HEK293 (cell line): ENCODE results near the gene HOXB4.

Experiments
- CTCF ChIA-PET: fragments of 350-600 bp; formaldehyde crosslinking; extraction: SDS; loops from one replicate; lab custom pipeline; 2021; ENCODE audit warnings: antibody characterized with exemption; lab: Yijun Ruan, JAX
- POLR2A ChIA-PET: fragments of 300-600 bp; formaldehyde crosslinking; extraction: SDS; loops from one replicate; lab custom pipeline; 2020; ENCODE audit warnings: antibody characterized with exemption, inconsistent platforms; lab: Yijun Ruan, JAX
- H3K27ac ChIP-seq: fragments of 200-500 bp; sonication (Bioruptor generic); 2 replicates; pipeline ENCODE4 v1.5.1; 2014; ENCODE audit warnings: low read depth, low read length, control low read depth, inconsistent platforms; ENCODE audit errors: extremely low read depth
- H3K36me3 ChIP-seq, 2 experiments: fragments of 200-500 bp in 1 of 2; sonication (Bioruptor generic) in 1 of 2; 1 replicate in 1 of 2; 2 replicates in 1 of 2; pipeline ENCODE4 v1.5.1; 2014 to 2017; ENCODE audit warnings: inconsistent platforms in 2 of 2, low read length in 2 of 2; ENCODE audit not compliant: control insufficient read depth in 2 of 2, insufficient read depth in 1 of 2
- H3K4me1 ChIP-seq: fragments of 200-500 bp; sonication (Bioruptor generic); 2 replicates; pipeline ENCODE4 v1.5.1; 2014; ENCODE audit warnings: mild to moderate bottlenecking, low read length, inconsistent platforms; ENCODE audit not compliant: control insufficient read depth, insufficient read depth
- H3K4me3 ChIP-seq: 2 replicates; pipeline ENCODE4 v1.5.1; 2011; ENCODE audit warnings: low read depth, mild to moderate bottlenecking, control low read depth, low read length, moderate library complexity
- H3K9me3 ChIP-seq: fragments of 200-500 bp; sonication (Bioruptor generic); 2 replicates; pipeline ENCODE4 v1.5.1; 2014; ENCODE audit warnings: low read depth, low read length, inconsistent platforms; ENCODE audit not compliant: control insufficient read depth, insufficient read depth
- IKZF3 ChIP-seq: fragments of 450-650 bp; IDR thresholded peaks from 2 replicates; pipeline ENCODE4 v1.5.0; 2018; ENCODE audit warnings: missing biosample characterization, mild to moderate bottlenecking, missing genetic modification characterization, moderate library complexity
- KLF16 ChIP-seq: fragments of 450-650 bp; formaldehyde crosslinking; IDR thresholded peaks from 2 replicates; pipeline ENCODE4 v1.5.1; 2017; ENCODE audit warnings: missing biosample characterization, missing genetic modification characterization
- OVOL3 ChIP-seq: fragments of 450-650 bp; formaldehyde crosslinking; IDR thresholded peaks from 2 replicates; pipeline ENCODE4 v1.5.1; 2016; ENCODE audit warnings: missing biosample characterization, missing genetic modification characterization
- SCRT1 ChIP-seq: fragments of 450-650 bp; formaldehyde crosslinking; IDR thresholded peaks from 2 replicates; pipeline ENCODE4 v1.5.1; 2016; ENCODE audit warnings: missing biosample characterization, missing genetic modification characterization, borderline replicate concordance
- ZBTB1 ChIP-seq: fragments of 450-650 bp; formaldehyde crosslinking; IDR thresholded peaks from 2 replicates; pipeline ENCODE4 v1.5.1; 2016; ENCODE audit warnings: missing biosample characterization, missing genetic modification characterization
- ZBTB10 ChIP-seq: fragments of 450-650 bp; formaldehyde crosslinking; IDR thresholded peaks from 2 replicates; pipeline ENCODE4 v1.5.1; 2016; ENCODE audit warnings: missing biosample characterization, missing genetic modification characterization
- ZBTB8A ChIP-seq: fragments of 450-650 bp; formaldehyde crosslinking; IDR thresholded peaks from 2 replicates; pipeline ENCODE4 v1.5.1; 2016; ENCODE audit warnings: missing biosample characterization, missing genetic modification characterization
- ZEB2 ChIP-seq: fragments of 450-650 bp; formaldehyde crosslinking; IDR thresholded peaks from 2 replicates; pipeline ENCODE4 v1.5.1; 2016; ENCODE audit warnings: missing biosample characterization, missing genetic modification characterization
- ZFP69B ChIP-seq: fragments of 450-650 bp; formaldehyde crosslinking; IDR thresholded peaks from 2 replicates; pipeline ENCODE4 v1.5.1; 2016; ENCODE audit warnings: missing biosample characterization, missing genetic modification characterization
- ZNF121 ChIP-seq: fragments of 450-650 bp; formaldehyde crosslinking; IDR thresholded peaks from 2 replicates; pipeline ENCODE4 v1.5.1; 2016; ENCODE audit warnings: missing biosample characterization, missing genetic modification characterization
- ZNF155 ChIP-seq: fragments of 450-650 bp; formaldehyde crosslinking; IDR thresholded peaks from 2 replicates; pipeline ENCODE4 v1.5.1; 2016; ENCODE audit warnings: missing biosample characterization, missing genetic modification characterization
- ZNF18 ChIP-seq: fragments of 450-650 bp; formaldehyde crosslinking; IDR thresholded peaks from 2 replicates; pipeline ENCODE4 v1.5.1; 2016; ENCODE audit warnings: missing biosample characterization, missing genetic modification characterization
- ZNF214 ChIP-seq: fragments of 450-650 bp; formaldehyde crosslinking; IDR thresholded peaks from 2 replicates; pipeline ENCODE4 v1.5.1; 2017; ENCODE audit warnings: missing biosample characterization, mild to moderate bottlenecking, missing genetic modification characterization, borderline replicate concordance
- ZNF239 ChIP-seq: fragments of 450-650 bp; formaldehyde crosslinking; IDR thresholded peaks from 2 replicates; pipeline ENCODE4 v1.5.1; 2016; ENCODE audit warnings: missing biosample characterization, missing genetic modification characterization
- ZNF596 ChIP-seq: fragments of 450-650 bp; IDR thresholded peaks from 2 replicates; pipeline ENCODE4 v1.5.0; 2018; ENCODE audit warnings: missing biosample characterization, mild to moderate bottlenecking, missing genetic modification characterization, moderate library complexity
- ZNF837 ChIP-seq: fragments of 450-650 bp; formaldehyde crosslinking; IDR thresholded peaks from 2 replicates; pipeline ENCODE4 v1.5.1; 2016; ENCODE audit warnings: missing biosample characterization, missing genetic modification characterization
- ZSCAN5A ChIP-seq: fragments of 450-650 bp; formaldehyde crosslinking; IDR thresholded peaks from 2 replicates; pipeline ENCODE4 v1.5.1; 2016; ENCODE audit warnings: missing biosample characterization, missing genetic modification characterization
- TF ChIP-seq, protein P1 (sequence below): fragments of 450-650 bp; formaldehyde crosslinking; IDR thresholded peaks from 2 replicates; pipeline ENCODE4 v1.5.1; 2017; ENCODE audit warnings: missing biosample characterization, missing genetic modification characterization
- TF ChIP-seq, protein P2 (sequence below): sonication (generic); formaldehyde crosslinking; IDR thresholded peaks from 2 replicates; pipeline ENCODE4 v1.8.1; 2022; ENCODE audit warnings: mild to moderate bottlenecking, moderate library complexity, missing genetic modification reagents
- TF ChIP-seq, protein P3 (sequence below): fragments of 450-650 bp; IDR thresholded peaks from 2 replicates; pipeline ENCODE4 v1.5.1; 2018; ENCODE audit warnings: missing biosample characterization, missing genetic modification characterization
- TF ChIP-seq, protein P4 (sequence below): fragments of 450-650 bp; formaldehyde crosslinking; IDR thresholded peaks from 2 replicates; pipeline ENCODE4; 2016; ENCODE audit warnings: missing biosample characterization, missing genetic modification characterization

The HOXB4 gene

GRCh38 chr17:48596735-48597527 is 18.8 kb upstream of the HOXB4 start (continued):
- TF ChIP-seq ZNF155 (no peak), ZNF214 (tag by site-specific recombination) (no peak), ZNF837 (tag by site-specific recombination) (no peak), ZBTB1 (tag by site-specific recombination) (peak; percentile 57; the same call in 1 of the 2 replicates), ZNF239 (no peak), SCRT1 (tag by site-specific recombination) (no peak), ZSCAN5A (tag by site-specific recombination) (peak; percentile 39; the same call in 1 of the 2 replicates), KLF16 (no peak)
- TF ChIP-seq, protein P1, sequence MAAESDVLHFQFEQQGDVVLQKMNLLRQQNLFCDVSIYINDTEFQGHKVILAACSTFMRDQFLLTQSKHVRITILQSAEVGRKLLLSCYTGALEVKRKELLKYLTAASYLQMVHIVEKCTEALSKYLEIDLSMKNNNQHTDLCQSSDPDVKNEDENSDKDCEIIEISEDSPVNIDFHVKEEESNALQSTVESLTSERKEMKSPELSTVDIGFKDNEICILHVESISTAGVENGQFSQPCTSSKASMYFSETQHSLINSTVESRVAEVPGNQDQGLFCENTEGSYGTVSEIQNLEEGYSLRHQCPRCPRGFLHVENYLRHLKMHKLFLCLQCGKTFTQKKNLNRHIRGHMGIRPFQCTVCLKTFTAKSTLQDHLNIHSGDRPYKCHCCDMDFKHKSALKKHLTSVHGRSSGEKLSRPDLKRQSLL (tag by site-specific recombination), result peak; percentile 1; the same call in 1 of the 2 replicates
- TF ChIP-seq, protein P2, sequence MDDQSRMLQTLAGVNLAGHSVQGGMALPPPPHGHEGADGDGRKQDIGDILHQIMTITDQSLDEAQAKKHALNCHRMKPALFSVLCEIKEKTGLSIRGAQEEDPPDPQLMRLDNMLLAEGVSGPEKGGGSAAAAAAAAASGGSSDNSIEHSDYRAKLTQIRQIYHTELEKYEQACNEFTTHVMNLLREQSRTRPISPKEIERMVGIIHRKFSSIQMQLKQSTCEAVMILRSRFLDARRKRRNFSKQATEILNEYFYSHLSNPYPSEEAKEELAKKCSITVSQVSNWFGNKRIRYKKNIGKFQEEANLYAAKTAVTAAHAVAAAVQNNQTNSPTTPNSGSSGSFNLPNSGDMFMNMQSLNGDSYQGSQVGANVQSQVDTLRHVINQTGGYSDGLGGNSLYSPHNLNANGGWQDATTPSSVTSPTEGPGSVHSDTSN (CRISPR knock-in tag), result no peak

DNA sequence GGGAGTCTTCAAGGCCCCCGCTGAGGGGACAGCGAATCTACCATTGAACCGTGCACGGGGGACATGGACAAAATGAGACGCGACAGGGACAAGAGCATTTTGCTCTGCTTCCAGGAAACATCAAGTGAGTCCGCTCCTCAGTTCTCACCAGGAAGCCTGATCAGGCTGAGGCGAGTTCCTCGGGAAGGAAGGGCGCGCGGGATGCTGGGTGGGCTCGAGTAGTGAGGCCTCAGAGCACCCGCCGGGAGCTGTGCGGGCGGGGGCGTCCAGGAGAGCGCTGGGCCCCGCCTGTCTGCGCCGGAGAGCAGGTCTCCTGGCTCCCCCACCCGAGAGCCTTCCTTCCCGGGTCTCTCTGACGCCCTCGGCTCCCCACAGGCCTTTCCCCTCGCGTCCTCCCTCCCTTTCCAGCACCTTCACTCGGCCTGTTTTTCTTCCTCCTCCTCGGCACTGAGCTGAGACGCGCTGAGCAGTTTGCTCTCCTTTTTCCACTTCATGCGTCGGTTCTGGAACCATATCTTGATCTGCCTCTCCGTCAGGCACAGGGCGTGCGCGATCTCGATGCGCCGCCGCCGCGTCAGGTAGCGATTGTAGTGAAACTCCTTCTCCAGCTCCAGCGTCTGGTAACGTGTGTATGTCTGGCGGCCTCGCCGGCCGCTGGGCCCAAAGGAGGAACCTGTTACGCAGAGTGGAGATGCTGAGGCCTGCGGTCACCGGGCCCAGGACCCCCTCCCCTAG is 18.0 kb upstream of the HOXB4 start:
- ChIA-PET CTCF (interaction anchor here (0.6 to 6.0 kb wide), 10 partner anchors 53 to 579 kb away, joined by 3 to 52 read pairs (median 4); no protein-coding TSS in a partner anchor), POLR2A (no interaction called here)
- Histone ChIP-seq H3K4me3 (no peak overlapping the region), H3K9me3 (no peaks in the 10 kb centered on the region), H3K36me3 (peaks cover 5 to 42% of the 10 kb centered on the region in 2 experiments; a peak in 2 of 3 replicates), H3K4me1 (peaks cover 42% of the 10 kb centered on the region), H3K27ac (peak overlapping the region; percentile 87; the same call in 1 of the 2 replicates)
- peak; percentile 92 for TF ChIP-seq ZNF18 (tag by site-specific recombination)
- TF ChIP-seq ZNF121 (tag by site-specific recombination), result peak; percentile 6; the same call in 1 of the 2 replicates
- peak; percentile 91; the same call in 1 of the 2 replicates for TF ChIP-seq IKZF3 (tag by site-specific recombination)
- TF ChIP-seq ZBTB10 (tag by site-specific recombination), result no peak
- peak; percentile 77 for TF ChIP-seq ZFP69B
- TF ChIP-seq ZNF596 (tag by site-specific recombination), result peak; percentile 74
- TF ChIP-seq, protein P3, sequence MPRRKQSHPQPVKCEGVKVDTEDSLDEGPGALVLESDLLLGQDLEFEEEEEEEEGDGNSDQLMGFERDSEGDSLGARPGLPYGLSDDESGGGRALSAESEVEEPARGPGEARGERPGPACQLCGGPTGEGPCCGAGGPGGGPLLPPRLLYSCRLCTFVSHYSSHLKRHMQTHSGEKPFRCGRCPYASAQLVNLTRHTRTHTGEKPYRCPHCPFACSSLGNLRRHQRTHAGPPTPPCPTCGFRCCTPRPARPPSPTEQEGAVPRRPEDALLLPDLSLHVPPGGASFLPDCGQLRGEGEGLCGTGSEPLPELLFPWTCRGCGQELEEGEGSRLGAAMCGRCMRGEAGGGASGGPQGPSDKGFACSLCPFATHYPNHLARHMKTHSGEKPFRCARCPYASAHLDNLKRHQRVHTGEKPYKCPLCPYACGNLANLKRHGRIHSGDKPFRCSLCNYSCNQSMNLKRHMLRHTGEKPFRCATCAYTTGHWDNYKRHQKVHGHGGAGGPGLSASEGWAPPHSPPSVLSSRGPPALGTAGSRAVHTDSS (tag by site-specific recombination), result 0 out of 2 replicates have a peak, but pooled peaks have one; percentile 12
- 0 out of 2 replicates have a peak, but pooled peaks have one; percentile 3 for TF ChIP-seq ZEB2 (tag by site-specific recombination)
- TF ChIP-seq ZBTB8A, result peak; percentile 79
- 0 out of 2 replicates have a peak, but pooled peaks have one; percentile 10 for TF ChIP-seq OVOL3 (tag by site-specific recombination)
- TF ChIP-seq, protein P4, sequence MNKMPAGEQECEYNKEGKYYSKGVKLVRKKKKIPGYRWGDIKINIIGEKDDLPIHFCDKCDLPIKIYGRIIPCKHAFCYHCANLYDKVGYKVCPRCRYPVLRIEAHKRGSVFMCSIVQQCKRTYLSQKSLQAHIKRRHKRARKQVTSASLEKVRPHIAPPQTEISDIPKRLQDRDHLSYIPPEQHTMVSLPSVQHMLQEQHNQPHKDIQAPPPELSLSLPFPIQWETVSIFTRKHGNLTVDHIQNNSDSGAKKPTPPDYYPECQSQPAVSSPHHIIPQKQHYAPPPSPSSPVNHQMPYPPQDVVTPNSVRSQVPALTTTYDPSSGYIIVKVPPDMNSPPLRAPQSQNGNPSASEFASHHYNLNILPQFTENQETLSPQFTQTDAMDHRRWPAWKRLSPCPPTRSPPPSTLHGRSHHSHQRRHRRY (tag by site-specific recombination), result no peak
- peak; percentile 8; the same call in 1 of the 2 replicates for TF ChIP-seq SCRT1 (tag by site-specific recombination)
